Mucosa of descending colon (tissue), 3 donors: ENCODE measurements around the gene BTK. TPM values are rescaled to one million over a fixed set of nuclear protein-coding genes. Genes with fewer than 3 reads are reported as not detected.
"Not testable (repeated sequence)": the region's sequence is repeated elsewhere in the genome, so short reads cannot be mapped to it uniquely, and the experiment has no call there.

Experiments
- ATAC-seq: fragments of 200-7000 bp; cut with Tn5 transposase; one replicate; pipeline ENCODE4 v1.9.1; 2020; ENCODE audit warnings: mild to moderate bottlenecking, moderate library complexity
- DNase-seq, 3 donors: peaks; one replicate each; pipeline ENCODE4 v3.0.0-alpha.2; 2020
- H3K36me3 ChIP-seq: fragments of 200-600 bp; one replicate; pipeline ENCODE4 v1.8.0; 2021; ENCODE audit warnings: low read depth, mild to moderate bottlenecking
- H3K4me1 ChIP-seq: fragments of 200-600 bp; one replicate; pipeline ENCODE4 v1.8.0; 2021; ENCODE audit warnings: low read depth, mild to moderate bottlenecking
- H3K4me3 ChIP-seq: fragments of 200-600 bp; one replicate; pipeline ENCODE4 v1.8.0; 2021; ENCODE audit warnings: mild to moderate bottlenecking
- H3K9me3 ChIP-seq: fragments of 200-600 bp; one replicate; pipeline ENCODE4 v1.8.0; 2021; ENCODE audit warnings: mild to moderate bottlenecking
- intact Hi-C, 2 donors: fragments of 100-400 bp; cut with DNase I in 1 of 2; cut with micrococcal nuclease in 1 of 2; formaldehyde crosslinking; loops; one replicate each; pipeline versions ENCODE4 v1.11.0 to v1.11.1; 2022; cut with DNase I, micrococcal nuclease
- total RNA-seq, 3 donors: library from RNA; stranded (reverse); fragmentation: NEBNext Ultra II Directional in 2 of 3; extraction: Animal tissue kit (Norgen Biotek cat#: 25700) in 2 of 3; gene quantifications; one replicate each; pipeline versions ENCODE4 v1.2.1 to v1.2.4, GENCODE V29; 2021 to 2023
- TF ChIP-seq, protein P1 (sequence below): fragments of 200-600 bp; IDR thresholded peaks from one replicate; pipeline ENCODE4 v1.8.0; 2022; ENCODE audit warnings: antibody characterized with exemption, mild to moderate bottlenecking
- donor health status: DM: no; HTN: no; CAD: no; lungs with moderate emphysema.
- donor health status: DM: no; HTN: no; CAD: no.
- donor health status: DM: no; HTN: yes; CAD: no.

Gene BTK
- total RNA-seq, 3 donors from 2014 or later: 1.8 to 5.6 (median 5.0) TPM

DNA sequence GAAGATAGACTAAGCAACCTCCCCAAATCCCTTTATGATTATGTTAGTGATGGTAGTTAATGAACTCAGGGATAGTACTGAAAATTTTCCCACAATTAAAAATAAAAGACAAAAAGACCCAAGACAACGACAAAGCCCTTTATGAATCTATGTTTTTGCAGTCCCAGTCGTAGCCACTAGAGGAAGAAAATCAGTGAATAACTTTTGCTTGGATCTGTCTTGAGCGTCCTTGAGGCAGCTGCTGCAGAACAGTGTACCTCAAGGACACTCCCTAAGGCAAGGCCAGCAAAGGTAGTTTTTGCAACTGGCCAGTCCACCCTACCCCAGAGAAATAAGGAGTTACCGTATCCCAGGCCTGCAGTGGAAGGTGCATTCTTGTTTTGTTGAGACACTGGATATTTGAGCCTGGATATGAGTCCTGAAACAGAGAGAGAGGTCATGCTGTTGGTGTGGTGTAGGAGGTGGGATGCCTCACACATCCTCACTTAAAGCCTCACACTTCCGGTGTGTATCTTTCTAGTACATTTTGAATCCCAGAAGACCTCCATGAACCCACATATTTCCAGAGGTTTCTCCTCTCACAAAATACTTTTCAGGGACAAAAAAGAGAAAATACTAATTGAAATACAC is 28.7 kb downstream of the BTK start:
- intact Hi-C loops: no loop called here
- ATAC-seq (peak; percentile 47), DNase-seq (peak in 1 of 3 donors; percentile 16)

GRCh38 chrX:101349193-101349562 is 36.8 kb downstream of the BTK start:
- Histone ChIP-seq H3K9me3 (no peaks in the 10 kb centered on the region), H3K4me3 (no peak overlapping the region), H3K36me3 (no peaks in the 10 kb centered on the region), H3K4me1 (no peaks in the 10 kb centered on the region)
- DNase-seq: no peak
- TF ChIP-seq, protein P1, sequence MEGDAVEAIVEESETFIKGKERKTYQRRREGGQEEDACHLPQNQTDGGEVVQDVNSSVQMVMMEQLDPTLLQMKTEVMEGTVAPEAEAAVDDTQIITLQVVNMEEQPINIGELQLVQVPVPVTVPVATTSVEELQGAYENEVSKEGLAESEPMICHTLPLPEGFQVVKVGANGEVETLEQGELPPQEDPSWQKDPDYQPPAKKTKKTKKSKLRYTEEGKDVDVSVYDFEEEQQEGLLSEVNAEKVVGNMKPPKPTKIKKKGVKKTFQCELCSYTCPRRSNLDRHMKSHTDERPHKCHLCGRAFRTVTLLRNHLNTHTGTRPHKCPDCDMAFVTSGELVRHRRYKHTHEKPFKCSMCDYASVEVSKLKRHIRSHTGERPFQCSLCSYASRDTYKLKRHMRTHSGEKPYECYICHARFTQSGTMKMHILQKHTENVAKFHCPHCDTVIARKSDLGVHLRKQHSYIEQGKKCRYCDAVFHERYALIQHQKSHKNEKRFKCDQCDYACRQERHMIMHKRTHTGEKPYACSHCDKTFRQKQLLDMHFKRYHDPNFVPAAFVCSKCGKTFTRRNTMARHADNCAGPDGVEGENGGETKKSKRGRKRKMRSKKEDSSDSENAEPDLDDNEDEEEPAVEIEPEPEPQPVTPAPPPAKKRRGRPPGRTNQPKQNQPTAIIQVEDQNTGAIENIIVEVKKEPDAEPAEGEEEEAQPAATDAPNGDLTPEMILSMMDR: no peak
- no peak for ATAC-seq
- intact Hi-C loops: no loop called here

More for the DNA sequence above, 28.7 kb downstream of the BTK start:
- no peaks in the 10 kb centered on the region for H3K9me3 ChIP-seq
- TF ChIP-seq, protein P1: no peak
- no peak overlapping the region for H3K4me3 ChIP-seq
- H3K36me3 ChIP-seq: no peaks in the 10 kb centered on the region
- H3K4me1 ChIP-seq: no peaks in the 10 kb centered on the region

GRCh38 chrX:101348452-101349192 is 37.4 kb downstream of the BTK start, which contains the start of gene TIMM8A:
TIMM8A (minus strand) TSS chrX:101348742; CDS start chrX:101348664, 78 bp downstream.
- H3K36me3 ChIP-seq: no peaks in the 10 kb centered on the region
- ATAC-seq: peak; percentile 99
- H3K9me3 ChIP-seq: no peaks in the 10 kb centered on the region
- no peaks in the 10 kb centered on the region for H3K4me1 ChIP-seq
- TF ChIP-seq, protein P1: no peak
- peak; percentile 83 to 89 (median 86) for DNase-seq
- peak within 1 kb of the TSS; percentile 40 for H3K4me3 ChIP-seq
- intact Hi-C loops: no loop called here

DNA sequence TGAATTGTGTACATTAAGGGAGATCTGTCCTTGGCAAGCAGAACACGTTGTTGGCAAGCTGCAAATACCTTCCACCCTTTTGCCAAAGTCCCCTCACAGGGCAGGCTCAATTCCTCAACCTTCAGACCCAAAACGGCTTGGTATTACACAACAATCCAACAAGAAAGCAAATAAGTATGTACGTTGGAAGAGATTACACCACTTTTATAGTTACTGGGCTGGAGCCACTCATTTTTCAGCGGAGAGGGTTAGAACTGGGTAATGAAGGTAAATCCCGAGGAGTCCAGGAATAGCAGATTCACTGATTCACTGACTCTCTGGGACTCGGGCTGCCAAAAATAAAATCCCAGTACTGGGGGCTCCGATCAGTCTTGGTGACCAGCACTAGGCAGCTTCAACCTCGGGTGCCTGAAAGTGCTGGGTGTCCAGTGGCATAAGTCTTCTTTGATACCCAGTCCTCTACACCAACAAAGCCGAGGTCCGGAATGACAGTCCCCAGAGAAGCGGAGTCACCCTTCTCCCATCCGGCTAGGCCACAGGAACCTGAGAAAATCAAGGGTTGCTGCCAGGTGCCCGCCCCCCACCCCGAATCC is 38.0 kb downstream of the BTK start:
- intact Hi-C loops: no loop called here
- no peaks in the 10 kb centered on the region for H3K36me3 ChIP-seq
- DNase-seq (peak in 1 of 3 donors; percentile 9), ATAC-seq (peak; percentile 24)
- H3K4me3 ChIP-seq: peak overlapping the region; percentile 40
- TF ChIP-seq, protein P1: no peak
- no peaks in the 10 kb centered on the region for H3K9me3 ChIP-seq
- no peaks in the 10 kb centered on the region for H3K4me1 ChIP-seq

- intact Hi-C loops: no loop called here
- DNase-seq: no peak
- TF ChIP-seq, protein P1: no peak
- no peak for ATAC-seq
- Histone ChIP-seq H3K4me3 (no peak overlapping the region), H3K4me1 (no peaks in the 10 kb centered on the region), H3K9me3 (no peaks in the 10 kb centered on the region), H3K36me3 (no peaks in the 10 kb centered on the region)
Measured at GRCh38 chrX:101337776-101338271, 48.2 kb downstream of the BTK start.

DNA sequence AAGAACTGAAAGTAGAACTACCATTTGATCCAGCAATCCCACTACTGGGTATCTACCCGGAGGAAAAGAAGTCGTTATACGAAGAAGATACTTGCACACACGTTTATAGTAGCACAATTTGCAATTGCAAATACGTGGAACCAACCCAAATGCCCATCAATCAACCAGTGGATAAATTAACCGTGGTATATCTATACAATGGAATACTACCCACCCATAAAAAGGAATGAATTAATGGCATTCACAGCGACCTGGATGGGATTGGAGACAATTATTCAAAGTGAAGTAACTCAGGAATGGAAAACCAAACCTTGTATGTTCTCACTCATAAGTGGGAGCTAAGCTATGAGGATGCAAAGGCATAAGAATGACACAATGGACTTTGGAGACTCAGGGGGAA is 51.7 kb downstream of the BTK start:
- H3K4me3 ChIP-seq, intact Hi-C loops, ATAC-seq, DNase-seq, H3K36me3 ChIP-seq, H3K9me3 ChIP-seq, H3K4me1 ChIP-seq: not testable (repeated sequence)

DNA sequence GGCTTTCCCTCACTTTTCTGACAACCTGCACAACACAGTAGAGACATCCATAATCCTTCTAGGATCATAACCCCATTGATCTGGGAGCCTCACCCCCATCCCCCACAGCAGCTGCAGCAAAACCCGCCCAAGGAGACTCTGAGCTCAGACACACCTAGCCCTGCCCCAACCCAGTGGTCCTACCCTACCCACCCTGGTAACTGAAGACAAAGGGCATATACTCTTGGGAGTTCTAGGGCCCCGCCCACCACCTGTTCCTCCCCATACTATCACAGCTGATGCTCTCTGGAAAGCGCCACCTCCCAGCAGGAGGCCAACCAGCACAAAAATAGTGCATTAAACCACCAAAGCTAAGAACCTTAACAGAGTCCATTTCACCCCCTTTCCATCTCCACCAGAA is 59.4 kb downstream of the BTK start:
- H3K36me3 ChIP-seq, H3K4me3 ChIP-seq, intact Hi-C loops, H3K9me3 ChIP-seq, H3K4me1 ChIP-seq: not testable (repeated sequence)
- peak; percentile 28 to 61 (median 55) for DNase-seq
- peak; percentile 51 for ATAC-seq
